Neural progenitor cell (in vitro differentiated cells): ENCODE results near the gene MYO9B.

Experiments
- EZH2 ChIP-seq: fragments of 200-600 bp; sonication (generic); IDR thresholded peaks from 2 replicates; pipeline ENCODE4 v1.6.1; 2017; ENCODE audit warnings: antibody characterized with exemption, mild to moderate bottlenecking, moderate library complexity
- TF ChIP-seq, protein P1 (sequence below): fragments of 200-600 bp; sonication (generic); IDR thresholded peaks from 2 replicates; pipeline ENCODE4 v1.5.1; 2017; ENCODE audit warnings: antibody characterized with exemption, mild to moderate bottlenecking

DNA sequence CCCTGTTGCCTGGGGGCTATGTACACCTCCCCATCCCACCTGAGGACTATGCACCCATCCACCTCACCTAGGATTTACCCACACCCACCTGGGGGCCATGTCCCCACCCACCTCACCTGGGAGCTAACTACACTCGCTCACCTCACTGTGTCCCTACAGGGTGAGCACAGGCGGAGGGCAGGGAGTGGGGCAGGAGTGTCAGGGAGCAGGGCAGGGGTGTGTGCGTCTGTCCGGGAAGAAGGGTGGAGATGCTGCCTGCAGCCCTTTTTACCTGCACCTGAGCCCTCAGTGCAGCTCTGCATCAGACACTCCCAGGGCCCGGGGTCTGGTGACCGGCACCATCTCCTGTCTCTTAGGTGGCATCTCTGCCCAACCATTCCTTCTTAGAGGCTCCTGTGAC, 38.4 kb upstream of the MYO9B start:
- TF ChIP-seq, protein P1, sequence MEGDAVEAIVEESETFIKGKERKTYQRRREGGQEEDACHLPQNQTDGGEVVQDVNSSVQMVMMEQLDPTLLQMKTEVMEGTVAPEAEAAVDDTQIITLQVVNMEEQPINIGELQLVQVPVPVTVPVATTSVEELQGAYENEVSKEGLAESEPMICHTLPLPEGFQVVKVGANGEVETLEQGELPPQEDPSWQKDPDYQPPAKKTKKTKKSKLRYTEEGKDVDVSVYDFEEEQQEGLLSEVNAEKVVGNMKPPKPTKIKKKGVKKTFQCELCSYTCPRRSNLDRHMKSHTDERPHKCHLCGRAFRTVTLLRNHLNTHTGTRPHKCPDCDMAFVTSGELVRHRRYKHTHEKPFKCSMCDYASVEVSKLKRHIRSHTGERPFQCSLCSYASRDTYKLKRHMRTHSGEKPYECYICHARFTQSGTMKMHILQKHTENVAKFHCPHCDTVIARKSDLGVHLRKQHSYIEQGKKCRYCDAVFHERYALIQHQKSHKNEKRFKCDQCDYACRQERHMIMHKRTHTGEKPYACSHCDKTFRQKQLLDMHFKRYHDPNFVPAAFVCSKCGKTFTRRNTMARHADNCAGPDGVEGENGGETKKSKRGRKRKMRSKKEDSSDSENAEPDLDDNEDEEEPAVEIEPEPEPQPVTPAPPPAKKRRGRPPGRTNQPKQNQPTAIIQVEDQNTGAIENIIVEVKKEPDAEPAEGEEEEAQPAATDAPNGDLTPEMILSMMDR, result no peak
- TF ChIP-seq EZH2, result no peak
